HG03439 (cell line): ENCODE data around the gene PER1.
A peak's percentile ranks its signal among the peaks of the same experiment; 100 is the strongest.

Experiments used
- ATAC-seq: cut with Tn5 transposase; IDR thresholded peaks from one replicate; pipeline ENCODE4 v1.9.1; 2021; ENCODE audit warnings: mild to moderate bottlenecking, moderate library complexity; ENCODE audit not compliant: unreplicated experiment

PER1 gene, protein sequence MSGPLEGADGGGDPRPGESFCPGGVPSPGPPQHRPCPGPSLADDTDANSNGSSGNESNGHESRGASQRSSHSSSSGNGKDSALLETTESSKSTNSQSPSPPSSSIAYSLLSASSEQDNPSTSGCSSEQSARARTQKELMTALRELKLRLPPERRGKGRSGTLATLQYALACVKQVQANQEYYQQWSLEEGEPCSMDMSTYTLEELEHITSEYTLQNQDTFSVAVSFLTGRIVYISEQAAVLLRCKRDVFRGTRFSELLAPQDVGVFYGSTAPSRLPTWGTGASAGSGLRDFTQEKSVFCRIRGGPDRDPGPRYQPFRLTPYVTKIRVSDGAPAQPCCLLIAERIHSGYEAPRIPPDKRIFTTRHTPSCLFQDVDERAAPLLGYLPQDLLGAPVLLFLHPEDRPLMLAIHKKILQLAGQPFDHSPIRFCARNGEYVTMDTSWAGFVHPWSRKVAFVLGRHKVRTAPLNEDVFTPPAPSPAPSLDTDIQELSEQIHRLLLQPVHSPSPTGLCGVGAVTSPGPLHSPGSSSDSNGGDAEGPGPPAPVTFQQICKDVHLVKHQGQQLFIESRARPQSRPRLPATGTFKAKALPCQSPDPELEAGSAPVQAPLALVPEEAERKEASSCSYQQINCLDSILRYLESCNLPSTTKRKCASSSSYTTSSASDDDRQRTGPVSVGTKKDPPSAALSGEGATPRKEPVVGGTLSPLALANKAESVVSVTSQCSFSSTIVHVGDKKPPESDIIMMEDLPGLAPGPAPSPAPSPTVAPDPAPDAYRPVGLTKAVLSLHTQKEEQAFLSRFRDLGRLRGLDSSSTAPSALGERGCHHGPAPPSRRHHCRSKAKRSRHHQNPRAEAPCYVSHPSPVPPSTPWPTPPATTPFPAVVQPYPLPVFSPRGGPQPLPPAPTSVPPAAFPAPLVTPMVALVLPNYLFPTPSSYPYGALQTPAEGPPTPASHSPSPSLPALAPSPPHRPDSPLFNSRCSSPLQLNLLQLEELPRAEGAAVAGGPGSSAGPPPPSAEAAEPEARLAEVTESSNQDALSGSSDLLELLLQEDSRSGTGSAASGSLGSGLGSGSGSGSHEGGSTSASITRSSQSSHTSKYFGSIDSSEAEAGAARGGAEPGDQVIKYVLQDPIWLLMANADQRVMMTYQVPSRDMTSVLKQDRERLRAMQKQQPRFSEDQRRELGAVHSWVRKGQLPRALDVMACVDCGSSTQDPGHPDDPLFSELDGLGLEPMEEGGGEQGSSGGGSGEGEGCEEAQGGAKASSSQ (N-terminal part only)

DNA sequence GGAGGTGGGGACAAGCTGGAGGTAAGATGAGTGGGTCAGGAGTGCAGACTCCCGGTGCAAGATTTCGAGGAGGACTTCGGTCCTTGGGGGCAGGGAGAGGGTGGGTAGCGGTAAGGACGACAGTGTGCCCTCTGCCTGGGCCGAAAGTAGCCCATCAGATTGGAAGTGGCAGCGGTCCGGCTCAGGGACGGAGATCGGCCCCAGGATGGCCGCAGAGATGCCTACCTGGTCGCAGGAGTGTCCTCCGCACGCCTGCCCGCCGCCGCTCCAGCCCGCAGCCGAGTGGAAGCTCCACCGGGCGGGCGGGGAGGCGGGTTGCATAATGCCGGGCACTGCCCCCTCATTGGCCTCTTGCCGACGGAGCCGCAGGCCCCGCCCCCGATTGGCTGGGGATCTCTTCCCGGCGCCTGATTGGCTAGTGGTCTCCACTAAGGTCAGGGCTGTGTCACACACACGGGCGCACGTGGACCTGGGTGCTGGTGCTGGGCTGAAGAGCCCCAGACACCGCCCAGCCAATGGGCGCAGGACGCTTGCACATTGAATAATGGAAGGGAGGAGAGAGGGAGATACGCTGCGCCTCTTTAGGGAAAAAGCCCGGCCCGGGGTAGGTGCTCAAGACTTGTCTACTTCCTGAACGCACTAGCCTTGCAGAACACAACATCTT lies at the start of gene PER1:
PER1 (minus strand) TSS at position 293 of the 664 bp plus-strand sequence. CDS start 1,698 bp downstream, outside the sequence.
- ATAC-seq: no peak

DNA sequence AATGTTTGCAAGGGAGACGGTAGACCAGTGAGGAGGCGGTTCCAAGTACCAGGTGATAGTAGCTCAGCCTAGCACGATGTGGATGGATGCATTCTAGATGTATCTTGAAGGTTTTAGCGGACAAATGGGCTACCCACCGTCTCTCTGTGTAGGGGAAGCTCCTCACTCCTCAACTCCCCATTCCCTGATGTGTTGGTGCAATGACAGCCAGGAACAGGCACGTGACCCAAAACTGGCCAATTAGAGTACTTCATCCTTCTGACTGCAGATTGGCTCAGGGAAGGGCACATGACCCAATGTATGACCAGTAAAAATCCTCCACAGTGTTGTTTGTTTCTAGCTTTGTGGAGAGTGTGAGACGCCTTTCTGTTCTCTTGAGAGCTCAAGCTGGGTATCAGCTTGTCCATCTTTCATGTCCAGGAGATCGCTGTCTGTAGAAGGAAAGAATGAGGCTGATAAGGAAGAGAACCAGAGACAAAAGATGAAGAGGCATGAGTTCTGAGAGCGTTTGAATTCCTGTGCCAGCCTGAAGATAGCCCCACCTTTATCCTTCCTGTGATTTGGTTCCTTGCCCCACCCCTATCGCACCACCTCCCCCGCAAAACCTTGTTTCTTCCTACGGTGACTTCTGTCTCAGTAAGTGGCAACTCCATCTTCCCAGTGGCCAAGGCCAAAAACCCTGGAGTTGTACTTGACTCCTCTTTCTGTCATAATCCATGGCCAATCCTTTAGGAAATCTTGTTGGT lies 40.0 kb upstream of the PER1 start:
- ATAC-seq: no peak

DNA sequence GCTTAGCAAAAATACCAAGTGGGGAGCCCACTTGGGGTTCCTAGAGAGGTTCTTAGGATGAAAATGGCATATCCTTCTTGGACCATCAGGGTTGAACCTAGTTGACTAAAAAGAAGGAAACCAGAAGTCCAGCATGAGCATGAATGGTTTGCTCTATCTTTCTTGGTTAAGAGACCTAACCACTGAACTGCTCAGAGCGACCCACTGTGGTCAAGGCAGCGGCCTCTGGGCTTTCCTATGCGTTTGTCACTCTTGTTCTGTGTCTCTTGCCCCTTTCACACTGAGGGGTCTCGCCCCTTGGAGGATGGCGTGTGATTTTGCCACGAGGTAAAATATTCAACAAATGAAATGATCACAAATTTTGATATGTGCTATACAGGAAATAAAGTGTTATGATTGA lies 38.3 kb upstream of the PER1 start:
- no peak for ATAC-seq

DNA sequence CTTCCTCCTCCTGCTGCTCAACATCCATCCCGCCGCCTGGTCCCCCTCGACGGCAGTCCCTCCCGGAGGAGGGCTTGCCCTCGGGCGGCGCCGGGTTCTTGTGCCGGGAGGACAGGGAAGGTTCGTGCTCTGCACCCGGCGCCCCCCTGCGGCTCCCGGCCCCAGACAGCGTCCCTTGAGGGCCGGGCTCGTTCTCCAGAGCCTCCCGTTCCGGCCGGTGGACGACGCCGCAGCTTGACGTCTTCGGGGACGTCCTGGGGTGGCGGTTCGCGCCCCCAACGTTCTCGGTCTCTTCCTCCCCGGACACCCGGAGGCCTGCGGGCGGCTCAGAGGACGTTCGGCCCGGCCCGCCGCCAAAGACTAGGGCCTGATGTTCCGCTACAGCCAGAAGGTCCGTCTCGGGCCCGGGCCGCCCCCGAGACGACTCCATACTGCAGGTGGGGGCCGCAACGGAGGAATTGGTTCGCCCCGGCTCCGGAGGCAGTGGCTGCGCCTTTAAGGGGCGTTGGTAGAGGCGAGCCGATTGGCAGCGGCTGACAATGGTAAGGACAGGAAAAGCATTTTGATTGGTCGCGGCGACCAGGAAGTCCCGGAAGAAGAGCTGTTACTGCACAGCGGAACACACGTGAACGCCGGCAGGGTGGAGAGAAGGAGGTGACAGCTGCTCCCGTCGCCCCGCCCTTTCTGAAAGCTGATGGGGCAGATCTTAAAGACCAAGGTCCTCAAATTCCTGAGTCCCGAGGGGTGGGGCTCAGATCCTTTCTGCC lies 37.7 kb upstream of the PER1 start, which contains the start of gene BORCS6:
BORCS6 (minus strand) TSS at position 470 of the 767 bp plus-strand sequence; CDS start at position 430, 40 bp downstream.
- ATAC-seq: peak; percentile 40

DNA sequence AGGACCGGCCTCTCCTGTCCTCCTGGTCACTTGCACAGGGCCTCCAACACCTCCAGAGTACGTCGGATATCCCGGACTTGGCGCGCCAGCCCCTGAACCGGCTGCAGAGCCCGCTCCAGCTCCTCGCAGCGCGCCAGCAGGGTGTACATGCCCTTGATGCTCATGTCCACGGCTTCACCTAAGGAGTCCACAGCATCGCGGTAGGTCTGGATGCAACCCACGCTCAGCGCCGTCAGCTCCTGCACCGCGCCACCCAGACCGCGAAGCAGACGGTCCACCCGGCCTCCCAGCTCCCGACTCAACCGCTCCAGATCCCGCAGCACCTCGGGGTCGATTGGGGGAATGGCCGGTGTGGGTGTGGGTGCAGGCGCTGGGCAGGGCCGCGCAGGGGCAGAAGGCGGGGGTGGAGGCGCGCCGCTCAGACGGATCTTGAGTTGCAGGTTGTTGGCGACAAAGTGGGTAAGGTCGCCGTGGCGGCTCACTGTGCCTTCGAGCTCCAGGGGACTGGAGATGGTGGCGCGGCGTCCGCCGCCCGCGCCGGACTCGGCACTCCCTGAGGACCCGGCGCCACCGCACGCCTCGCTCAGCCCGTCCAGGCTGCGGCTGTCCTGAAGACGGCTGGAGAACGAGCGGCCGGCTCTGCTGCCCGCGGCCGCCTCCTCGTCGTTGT lies 37.0 kb upstream of the PER1 start:
- no peak for ATAC-seq

DNA sequence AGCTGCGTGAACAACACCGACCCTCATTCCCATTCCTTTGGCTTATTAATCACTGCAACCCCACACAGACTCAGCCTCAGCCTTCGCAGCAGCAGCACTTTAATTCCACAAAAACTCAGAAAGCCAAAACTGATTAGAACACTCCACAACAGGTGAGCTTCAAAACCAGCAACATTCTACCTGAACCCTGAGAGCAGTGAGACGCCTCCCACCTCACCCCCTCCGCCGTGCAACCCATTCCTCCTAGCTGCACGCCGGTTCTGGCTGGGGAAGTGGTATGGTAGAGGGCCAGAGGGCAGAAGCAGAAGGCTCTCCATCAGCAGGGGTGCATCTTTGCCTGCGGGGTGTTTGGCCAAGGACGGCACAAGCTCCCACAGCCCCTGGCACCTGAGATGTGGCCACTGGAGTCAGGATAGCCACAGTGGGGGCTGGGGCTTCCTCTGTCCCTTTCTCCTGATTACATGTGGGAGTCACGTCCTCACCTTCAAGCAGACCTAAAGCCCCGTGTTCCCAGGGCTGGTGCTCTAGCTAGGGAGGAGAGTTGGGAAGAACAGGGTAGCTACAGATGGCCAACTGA lies 36.1 kb upstream of the PER1 start:
- no peak for ATAC-seq

DNA sequence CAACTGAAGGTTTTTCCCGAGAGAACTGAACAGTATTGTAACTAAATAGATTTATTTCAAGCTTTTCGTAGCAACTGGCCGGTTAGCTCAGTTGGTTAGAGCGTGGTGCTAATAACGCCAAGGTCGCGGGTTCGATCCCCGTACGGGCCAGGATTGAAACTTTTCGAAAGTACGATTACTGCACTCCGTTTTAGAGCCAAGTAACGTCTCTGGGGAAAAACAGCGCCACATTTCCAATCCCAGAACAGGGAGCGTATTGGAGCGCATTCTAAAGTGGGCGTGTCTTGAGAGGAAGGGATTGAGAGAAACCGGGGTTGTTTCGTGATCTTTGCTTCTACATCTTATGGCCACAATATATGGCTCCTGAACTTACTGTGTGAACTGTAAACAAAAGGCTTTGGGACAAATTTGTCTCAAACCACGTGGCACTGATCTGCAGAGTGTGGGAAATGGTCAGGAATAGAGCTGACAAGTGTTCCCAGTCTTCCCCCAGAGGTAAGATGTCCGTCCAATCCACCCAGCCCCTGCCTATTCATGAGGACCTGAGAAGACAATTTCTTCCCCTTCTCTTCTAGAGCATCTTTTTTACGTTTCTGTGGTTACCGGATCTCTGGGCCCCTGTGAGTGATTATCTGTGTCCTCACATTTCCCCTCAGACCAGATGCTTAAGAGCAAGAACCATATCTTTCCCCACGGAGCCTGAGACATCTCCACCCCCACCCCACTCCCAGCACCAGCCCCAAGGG lies 35.5 kb upstream of the PER1 start:
- ATAC-seq: peak; percentile 22

DNA sequence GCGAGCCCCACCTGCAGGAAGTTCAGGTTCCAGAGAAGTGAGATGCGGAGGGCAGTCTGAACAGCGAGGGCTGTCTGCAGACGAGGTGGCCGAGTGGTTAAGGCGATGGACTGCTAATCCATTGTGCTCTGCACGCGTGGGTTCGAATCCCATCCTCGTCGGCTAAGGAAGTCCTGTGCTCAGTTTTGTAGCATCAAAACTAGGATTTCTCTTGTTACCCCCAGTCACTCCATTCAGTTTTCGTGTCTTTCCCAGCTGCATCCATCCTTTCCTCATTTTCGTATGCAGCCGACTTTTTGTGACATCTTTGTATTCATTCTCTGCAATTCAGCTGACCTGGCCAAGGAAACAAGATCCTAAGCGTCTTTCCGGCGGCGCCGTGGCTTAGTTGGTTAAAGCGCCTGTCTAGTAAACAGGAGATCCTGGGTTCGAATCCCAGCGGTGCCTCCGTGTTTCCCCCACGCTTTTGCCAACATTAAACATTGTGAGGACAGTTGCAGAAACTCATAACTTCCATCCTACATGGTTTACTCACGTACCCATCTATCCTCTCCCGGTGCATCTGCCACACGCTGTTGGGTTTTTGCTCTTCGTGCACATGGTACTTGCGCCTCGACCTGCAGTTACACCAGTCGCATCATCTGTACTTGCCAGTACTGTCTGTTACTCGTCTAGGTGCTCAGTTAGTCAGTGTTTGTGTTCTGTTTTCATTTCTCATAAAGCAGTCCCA lies 34.7 kb upstream of the PER1 start:
- peak; percentile 41 for ATAC-seq

DNA sequence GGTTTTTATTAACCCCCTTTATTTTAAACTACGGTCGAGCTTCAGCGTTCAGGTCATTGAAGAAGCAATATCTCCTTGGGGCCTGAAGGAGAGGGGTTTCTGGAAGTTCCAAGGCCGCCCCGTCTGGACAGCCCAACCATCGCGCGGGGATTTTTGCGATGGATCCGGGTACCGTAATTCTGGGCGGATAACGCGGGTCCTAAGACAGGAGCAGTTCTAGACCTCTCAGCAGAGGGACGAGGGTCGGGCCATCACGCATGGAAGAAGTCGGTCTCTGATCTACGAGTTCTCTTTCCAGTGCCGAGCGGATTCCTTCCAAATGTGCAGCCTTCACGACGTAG lies 34.2 kb upstream of the PER1 start:
- peak; percentile 1 for ATAC-seq

DNA sequence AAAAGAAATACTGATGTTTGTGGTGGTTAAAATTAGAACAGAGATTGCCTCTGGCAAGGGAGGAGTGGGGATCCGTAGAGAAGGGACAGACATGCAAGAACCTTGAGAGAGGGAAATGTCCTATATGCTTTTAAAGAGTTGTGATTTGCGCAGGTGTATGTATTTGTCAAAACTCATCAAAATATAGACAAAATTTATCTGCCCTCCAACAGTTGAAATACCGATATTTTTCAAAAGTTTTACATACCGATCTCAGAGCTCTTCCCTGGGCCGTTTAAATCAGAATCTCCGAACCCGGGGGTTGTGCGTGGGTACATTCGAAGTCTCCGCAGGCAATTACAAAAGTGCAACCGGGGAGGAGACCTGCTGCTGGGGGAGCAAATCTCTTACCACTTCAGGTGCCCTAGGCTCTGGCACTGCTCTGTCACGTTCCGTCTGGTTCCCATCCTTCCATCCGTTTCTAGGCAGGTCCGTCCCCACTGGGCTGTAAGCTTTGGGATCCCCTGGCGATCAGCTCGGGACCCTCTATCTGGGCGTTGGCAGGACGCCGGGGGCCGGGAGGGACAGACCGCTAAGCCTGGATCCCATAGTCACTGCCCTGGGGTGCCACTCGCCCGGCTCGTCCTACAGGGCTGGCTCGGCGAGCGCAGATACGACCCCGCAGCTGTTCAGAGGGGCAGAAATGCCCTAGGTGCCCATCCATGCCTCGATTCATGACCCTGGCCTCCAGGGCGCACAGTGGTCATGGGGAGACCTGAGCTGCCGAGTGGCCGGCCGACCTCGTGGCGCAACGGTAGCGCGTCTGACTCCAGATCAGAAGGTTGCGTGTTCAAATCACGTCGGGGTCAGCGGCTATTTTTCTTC lies 33.6 kb upstream of the PER1 start:
- peak; percentile 24 for ATAC-seq

DNA sequence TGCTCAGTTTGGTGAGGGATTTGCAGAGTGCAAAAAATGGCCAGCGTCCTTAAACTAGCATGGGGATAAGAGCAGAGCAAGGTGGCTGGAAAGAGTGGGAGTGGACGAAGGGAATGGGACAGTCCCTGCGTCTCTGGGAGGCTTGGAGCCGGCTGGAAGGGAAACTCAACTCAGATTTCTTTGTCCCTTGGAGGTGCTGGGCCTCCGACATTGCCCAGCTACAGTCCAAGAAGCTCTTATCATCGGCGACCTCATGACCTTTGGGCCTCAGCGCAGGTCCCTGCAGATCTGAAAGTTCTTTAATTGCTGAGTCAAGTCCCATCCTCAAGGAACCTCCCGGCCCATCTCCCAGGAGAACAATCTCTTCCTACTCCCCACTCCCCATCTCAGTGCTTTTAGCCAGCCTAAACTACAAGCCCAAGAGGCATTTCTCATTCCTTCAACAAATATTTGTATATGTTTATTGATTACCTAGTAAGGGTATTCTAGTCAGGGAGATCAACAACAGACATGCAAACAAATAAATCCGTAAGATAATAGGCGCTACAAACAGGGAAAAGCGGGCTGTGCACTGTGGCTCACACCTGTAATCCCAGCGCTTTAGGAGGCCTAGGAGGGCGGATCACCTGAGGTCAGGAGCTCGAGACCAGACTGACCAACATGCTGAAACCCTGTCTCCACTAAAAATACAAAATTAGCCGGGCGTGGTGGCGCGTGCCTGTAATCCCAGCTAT lies 25.0 kb upstream of the PER1 start:
- no peak for ATAC-seq

DNA sequence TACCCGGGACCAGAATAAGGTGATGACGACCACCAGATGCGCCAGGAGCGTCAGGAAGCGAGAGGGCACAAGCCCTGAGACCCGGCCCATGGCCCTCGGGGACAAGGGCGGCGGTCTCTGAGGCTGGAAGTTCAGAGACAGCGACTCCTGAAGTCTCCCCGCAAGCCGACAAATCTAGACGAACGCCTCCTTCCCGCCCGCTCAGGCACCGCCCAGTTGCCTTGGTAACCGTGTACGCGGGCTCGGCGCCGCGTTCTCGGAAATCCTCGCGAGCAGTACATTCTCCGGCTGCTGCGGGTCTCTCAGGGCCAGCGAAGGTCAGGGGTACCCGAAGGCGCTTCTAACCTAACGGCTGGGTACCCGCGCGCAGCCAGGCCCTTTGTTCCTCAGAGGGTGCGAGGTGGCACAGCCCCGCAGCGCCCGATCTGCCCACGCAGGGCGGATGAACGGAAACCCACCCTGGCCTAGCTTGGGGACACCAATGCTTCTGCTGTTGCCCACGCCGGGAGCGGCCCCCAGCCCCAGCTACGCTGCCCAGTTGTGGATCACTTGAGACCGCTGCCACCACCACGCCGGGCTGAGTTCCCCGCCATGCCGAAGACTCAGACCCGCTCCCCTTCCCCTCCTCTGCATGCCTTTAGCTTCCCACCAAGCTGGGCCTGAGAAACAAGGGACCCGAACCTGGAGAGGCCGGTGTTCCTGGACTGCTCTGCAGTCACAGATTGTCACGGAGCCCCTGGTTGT lies 24.2 kb upstream of the PER1 start, which contains the start of gene TMEM107:
TMEM107 (minus strand) TSS at position 184 of the 744 bp plus-strand sequence; CDS start at position 90, 94 bp downstream.
- ATAC-seq: no peak

DNA sequence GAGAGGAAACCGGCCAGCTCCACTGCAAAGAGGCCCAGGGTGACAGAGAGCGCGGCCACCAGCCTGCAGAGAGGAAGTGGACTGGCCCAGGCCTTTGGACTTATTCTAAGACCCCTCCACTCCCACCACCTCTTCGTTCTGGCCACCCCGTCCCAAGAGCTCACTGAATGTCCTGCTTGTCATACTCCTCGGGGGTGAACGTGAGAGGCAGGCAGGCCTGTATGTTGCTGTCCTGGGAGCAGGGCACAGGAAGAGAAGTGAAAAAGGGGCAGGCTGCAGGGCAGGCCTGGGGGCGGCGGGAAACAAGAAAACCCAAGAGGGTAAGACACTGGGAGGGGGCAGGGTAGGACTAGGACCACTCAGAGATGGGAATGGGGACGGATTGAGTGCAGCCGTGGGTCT lies 23.6 kb upstream of the PER1 start:
- no peak for ATAC-seq

DNA sequence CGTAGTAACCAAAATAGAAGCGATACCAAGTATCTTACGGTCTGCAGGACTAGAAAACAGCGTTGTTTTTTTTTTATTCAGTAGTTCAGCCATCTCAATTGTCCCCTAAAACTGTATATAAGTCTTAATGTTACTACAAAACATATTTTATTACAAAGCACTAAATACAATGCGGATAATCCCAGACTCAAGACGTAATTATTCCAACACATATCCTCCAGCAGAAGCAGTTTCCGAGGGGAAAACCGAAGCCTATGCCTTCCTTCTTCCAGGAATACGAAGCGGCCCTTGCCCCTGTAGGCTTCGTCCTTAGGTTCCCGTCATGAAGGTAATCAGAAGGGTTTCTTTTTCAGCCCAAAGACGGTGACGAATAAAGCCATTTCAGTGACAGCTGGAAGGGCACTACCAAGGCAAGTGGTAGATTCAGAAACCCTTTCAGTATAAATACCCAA lies 21.7 kb upstream of the PER1 start:
- no peak for ATAC-seq
